ENCODE measurements around the gene TKTL2.
"Not testable (repeated sequence)": the region's sequence is repeated elsewhere in the genome, so short reads cannot be mapped to it uniquely, and the experiment has no call there.

The TKTL2 gene

GRCh38 chr4:163473576-163473975 lies at the start of gene TKTL2:
TSS of gene TKTL2 (minus strand) at chr4:163473754. CDS start at chr4:163473734, 20 bp downstream.
- no peak for DNase-seq

- no peak for DNase-seq
Observed at GRCh38 chr4:163515198-163515597, 41.6 kb upstream of the TKTL2 start.

DNA sequence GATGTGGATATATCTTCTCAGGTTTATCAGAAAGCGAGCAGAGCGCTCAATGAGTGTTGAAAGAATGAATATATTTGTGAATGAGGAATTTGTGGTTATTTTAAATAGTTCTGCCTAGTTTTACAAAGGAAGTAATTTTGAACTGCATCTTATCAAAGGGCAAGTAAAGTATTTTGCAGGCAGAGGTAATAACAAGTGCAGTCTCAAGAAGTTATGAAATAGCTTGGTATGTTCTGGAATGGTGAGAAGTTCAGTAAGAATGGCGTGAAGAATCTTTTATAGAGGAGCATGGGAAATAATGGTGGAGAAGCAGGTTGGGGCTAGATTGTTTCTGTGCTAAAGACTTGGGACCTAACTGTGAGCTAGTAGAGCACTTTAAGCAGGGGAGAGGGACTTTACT lies 31.8 kb upstream of the TKTL2 start:
- DNase-seq = no peak

GRCh38 chr4:163500586-163500985 lies 27.0 kb upstream of the TKTL2 start:
- no peak for DNase-seq

DNA sequence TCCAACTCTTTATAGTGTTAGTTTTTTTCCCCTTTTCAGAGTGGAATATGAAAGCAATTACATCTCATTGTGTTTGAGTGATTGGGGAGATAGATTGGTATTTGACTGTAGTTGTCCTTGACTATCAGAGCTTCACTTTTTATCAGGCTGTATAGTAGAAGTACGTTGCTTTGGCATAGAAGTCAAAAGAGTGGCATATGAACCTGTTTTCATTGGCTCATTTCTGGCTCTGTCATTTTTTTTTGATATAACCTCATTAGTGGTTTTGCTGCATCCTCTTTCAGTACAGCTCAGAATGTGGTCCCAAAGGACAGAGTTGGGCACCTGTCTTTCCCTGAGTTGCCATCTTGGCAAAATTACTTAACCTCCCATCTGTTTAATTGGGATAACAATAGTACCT lies 22.3 kb upstream of the TKTL2 start:
- no peak for DNase-seq

DNA sequence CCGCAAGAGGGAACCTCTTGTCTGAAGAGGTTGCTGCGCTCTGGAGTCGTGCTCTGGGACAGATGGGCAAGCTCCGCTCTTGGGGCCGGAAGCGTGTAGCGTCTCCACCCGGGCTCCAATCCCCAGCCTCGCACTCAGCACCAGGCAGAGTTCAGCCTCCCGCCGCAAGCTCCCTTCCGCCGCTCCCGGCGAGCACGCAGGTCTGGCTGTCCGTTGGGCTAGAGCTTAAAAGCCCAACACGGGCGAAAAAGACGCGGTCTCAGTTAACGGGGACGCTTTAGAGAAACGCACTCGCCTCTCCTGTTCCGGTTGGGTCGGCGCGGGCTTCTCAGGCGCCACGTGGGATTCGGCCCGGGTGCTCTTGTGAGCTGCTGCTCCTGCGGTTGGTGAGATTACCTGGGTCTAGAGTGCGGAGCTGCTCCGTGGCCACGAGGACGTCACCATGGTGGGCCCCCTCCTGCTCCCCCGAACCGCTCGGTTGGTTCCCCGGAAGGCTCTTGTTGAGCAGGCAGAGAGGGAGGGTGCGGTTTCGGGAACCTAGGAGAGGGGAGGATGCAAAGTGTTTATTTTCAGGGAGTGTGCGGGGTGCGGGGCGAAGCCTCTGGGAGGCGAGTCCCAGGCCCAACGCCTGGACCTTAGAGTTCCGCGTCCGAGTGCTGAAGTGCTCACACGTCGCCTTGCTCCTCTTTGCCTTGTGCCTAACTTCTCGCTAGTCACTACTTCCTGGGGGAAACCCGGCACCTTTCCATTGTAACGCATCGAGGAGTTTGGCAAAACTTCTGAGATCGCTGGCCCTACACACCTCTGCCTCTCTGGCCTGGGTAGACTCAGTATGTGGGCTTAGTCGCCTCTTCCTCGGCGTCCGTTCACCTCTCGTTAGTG lies 21.0 kb upstream of the TKTL2 start, which contains the start of gene TMA16:
TMA16 (plus strand) TSS at position 331 of the 882 bp plus-strand sequence; CDS start at position 443, 112 bp downstream.
- peak; percentile 56 to 71 (median 62) for DNase-seq

GRCh38 chr4:163493643-163494359 lies 20.2 kb upstream of the TKTL2 start:
- no peak for DNase-seq

- no peak for DNase-seq
Observed at GRCh38 chr4:163492951-163493504, 19.5 kb upstream of the TKTL2 start.

- no peak for DNase-seq
Observed at GRCh38 chr4:163489929-163490328, 16.4 kb upstream of the TKTL2 start.

- DNase-seq = no peak
Observed at GRCh38 chr4:163486321-163486720, 12.8 kb upstream of the TKTL2 start.

DNA sequence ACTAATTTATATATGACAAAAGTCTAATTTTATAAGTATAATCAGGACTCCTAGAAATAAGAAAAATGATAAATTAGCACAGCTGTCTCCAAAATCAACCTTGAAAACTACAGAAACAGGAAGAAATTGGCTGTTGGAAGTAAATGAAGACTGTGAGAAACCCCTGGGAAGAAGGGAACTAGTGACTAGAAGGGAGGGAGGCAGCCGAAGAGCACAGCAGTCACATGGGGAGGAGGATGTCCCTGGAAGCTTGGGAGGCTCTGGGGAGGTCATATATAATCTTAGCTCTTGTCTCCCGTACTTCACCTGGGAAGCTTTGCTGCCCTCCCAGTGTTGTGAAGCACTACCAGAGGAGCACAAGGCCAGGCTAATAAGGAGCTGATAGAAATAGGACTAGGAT lies 12.0 kb upstream of the TKTL2 start:
- no peak for DNase-seq

- DNase-seq = peak in 3 of 4 experiments; percentile 0 to 22 (median 6)
Observed at GRCh38 chr4:163484906-163485305, 11.4 kb upstream of the TKTL2 start.

DNA sequence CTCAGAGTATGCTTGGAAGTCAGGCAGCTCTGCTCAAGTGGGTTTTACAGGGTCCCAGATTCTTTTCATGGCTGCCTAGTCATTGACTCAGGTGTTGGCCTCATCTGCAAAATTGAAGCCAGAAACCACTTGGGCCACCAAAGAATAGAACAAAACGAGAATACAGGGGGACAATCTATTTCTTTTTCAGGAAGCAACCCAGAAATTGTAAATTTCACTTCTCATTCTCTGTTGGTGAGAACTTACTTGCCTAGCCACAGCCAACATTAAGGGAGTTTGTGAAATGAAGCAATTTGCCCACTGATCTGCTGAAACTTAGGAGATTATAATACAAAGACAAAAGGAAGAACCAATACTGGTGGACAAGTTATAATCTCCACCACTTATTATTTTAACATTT lies 8.6 kb upstream of the TKTL2 start:
- no peak for DNase-seq

DNA sequence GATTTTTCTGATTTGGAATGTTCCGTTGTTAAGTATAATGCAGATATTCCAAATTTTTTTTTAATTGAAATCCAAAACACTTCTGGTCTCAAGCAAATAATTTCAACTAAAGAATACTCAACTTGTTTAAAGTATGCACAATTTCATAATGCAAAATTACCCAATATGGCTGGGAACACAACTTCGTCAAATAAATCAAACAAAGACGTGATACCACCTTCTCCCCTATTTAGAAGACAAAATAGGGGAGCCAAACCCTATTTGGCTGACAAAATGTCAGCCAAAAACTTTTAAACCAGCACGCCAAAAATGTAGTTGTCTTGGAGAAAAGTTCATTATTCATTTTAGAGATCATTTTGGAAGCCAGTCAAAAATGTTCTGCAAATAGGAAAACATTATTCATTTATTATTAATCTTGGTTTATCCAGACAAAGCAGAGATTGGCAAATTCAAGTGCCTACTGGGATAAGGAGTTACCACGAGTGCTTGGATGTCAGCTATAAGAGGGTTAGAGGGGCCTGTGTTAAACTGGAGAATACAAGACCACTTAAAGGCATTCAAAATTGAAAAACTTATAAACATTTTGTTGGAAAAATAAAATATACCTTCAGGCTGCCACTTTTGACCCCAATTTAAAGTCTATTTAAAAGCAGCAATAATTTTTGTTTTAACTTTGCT lies 3.3 kb upstream of the TKTL2 start:
- no peak for DNase-seq

- no peak for DNase-seq
Observed at GRCh38 chr4:163474027-163474426, 473 bp upstream of the TKTL2 start.

GRCh38 chr4:163473130-163473529 lies 424 bp downstream of the TKTL2 start:
- no peak for DNase-seq

DNA sequence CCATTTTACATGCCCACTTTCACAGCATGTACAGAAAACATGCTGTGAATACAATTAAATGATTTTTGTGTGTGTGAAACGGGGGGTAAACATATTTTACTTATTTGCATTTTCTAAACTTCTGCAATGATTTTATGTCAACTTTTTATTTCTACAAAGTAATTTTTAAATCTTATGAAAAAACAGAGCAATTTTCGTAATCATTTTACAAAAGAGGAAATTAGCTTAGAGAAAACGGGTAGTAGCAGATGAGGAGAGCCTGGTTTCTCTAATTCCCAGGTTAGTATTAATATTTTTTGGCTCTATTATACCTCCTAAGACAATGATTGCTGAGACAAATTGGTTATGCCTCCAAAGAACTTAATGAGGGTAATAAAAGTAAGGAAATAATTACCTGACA lies 3.2 kb downstream of the TKTL2 start:
- no peak for DNase-seq

GRCh38 chr4:163467082-163467770 lies 6.3 kb downstream of the TKTL2 start:
- no peak for DNase-seq

GRCh38 chr4:163462556-163462955 lies 11.0 kb downstream of the TKTL2 start:
- no peak for DNase-seq

- DNase-seq = no peak
Observed at GRCh38 chr4:163448540-163449203, 24.9 kb downstream of the TKTL2 start.

- DNase-seq = no peak
Observed at GRCh38 chr4:163447481-163447880, 26.1 kb downstream of the TKTL2 start.

DNA sequence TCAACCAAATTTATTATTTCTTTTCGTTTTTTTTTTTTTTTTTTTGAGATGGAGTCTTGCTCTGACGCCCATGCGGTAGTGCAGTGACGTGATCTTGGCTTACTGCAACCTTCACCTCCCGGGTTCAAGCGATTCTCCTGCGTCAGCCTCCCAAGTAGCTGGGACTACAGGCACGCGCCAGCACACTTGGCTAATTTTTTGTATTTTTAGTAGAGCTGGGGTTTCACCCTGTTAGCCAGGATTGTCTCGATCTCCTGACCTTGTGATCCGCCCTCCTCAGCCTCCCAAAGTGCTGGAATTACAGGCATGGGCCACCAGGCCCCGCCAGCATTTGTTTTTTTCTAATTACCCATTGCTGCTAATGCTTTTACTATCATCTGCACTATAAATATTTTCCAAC lies 26.5 kb downstream of the TKTL2 start:
- DNase-seq = not testable (repeated sequence)
